Keratinocyte (primary cell): ENCODE data around the gene PCDH9. TPM values are rescaled to one million over a fixed set of nuclear protein-coding genes. Genes with fewer than 3 reads are reported as not detected.

Source experiments
- DNase-seq: peaks from one replicate; pipeline ENCODE4 v3.0.0-alpha.2; 2011; ENCODE audit warnings: low read depth, missing footprints, low spot score
- FAIRE-seq: peaks from 2 replicates; lab custom pipeline; 2011; peaks lifted over from hg19 to GRCh38; lab: Jason Lieb, UNC
- H2AFZ ChIP-seq: 2 replicates; pipeline ENCODE4 v1.6.0; 2012; ENCODE audit warnings: low read length, control low read depth, inconsistent platforms; ENCODE audit not compliant: control insufficient read depth
- H3K27ac ChIP-seq: 2 replicates; pipeline ENCODE4 v1.5.1; 2011; ENCODE audit warnings: low read length; ENCODE audit not compliant: control insufficient read depth, insufficient read depth
- H3K27me3 ChIP-seq: 3 replicates; pipeline ENCODE4 v1.6.0; 2011; ENCODE audit warnings: low read length; ENCODE audit not compliant: control insufficient read depth, insufficient read depth; ENCODE audit errors: extremely low read depth
- H3K36me3 ChIP-seq, 2 experiments: 2 replicates in 1 of 2; 3 replicates in 1 of 2; pipeline ENCODE4 v1.5.1; 2011; ENCODE audit warnings: low read length in 2 of 2, mild to moderate bottlenecking in 1 of 2; ENCODE audit not compliant: control insufficient read depth in 2 of 2, insufficient read depth in 2 of 2; ENCODE audit errors: extremely low read depth in 1 of 2
- H3K4me1 ChIP-seq: 3 replicates; pipeline ENCODE4 v1.5.1; 2011; ENCODE audit warnings: low read length; ENCODE audit not compliant: control insufficient read depth, insufficient read depth; ENCODE audit errors: extremely low read depth
- H3K4me2 ChIP-seq: 3 replicates; pipeline ENCODE4 v1.6.0; 2011; ENCODE audit warnings: low read depth, low read length; ENCODE audit not compliant: control insufficient read depth, insufficient read depth; ENCODE audit errors: extremely low read depth
- H3K4me3 ChIP-seq, 3 experiments: fragments of 200-600 bp in 1 of 3; sonication (generic) in 1 of 3; 2 replicates in 2 of 3; 3 replicates in 1 of 3; pipeline ENCODE4 v1.5.1; 2011 to 2016; ENCODE audit warnings: low read length in 3 of 3, mild to moderate bottlenecking in 3 of 3, control low read depth in 2 of 3, inconsistent platforms in 1 of 3, low read depth in 1 of 3, mixed read lengths in 1 of 3, mixed run types in 1 of 3, moderate library complexity in 1 of 3; ENCODE audit not compliant: control insufficient read depth in 2 of 3, insufficient read depth in 2 of 3; ENCODE audit errors: extremely low read depth in 1 of 3
- H3K79me2 ChIP-seq: 2 replicates; pipeline ENCODE4 v1.6.0; 2012; ENCODE audit warnings: low read length; ENCODE audit not compliant: control insufficient read depth, insufficient read depth
- H3K9ac ChIP-seq: 3 replicates; pipeline ENCODE4 v1.6.0; 2011; ENCODE audit warnings: low read length; ENCODE audit not compliant: control insufficient read depth, insufficient read depth; ENCODE audit errors: extremely low read depth
- H3K9me1 ChIP-seq: 3 replicates; pipeline ENCODE4 v1.6.0; 2011; ENCODE audit warnings: low read length; ENCODE audit not compliant: control insufficient read depth, insufficient read depth; ENCODE audit errors: extremely low read depth
- H3K9me3 ChIP-seq: 2 replicates; pipeline ENCODE4 v1.5.1; 2012; ENCODE audit warnings: low read depth, low read length; ENCODE audit not compliant: control insufficient read depth
- H4K20me1 ChIP-seq: 3 replicates; pipeline ENCODE4 v1.6.0; 2011; ENCODE audit warnings: low read length; ENCODE audit not compliant: control insufficient read depth, insufficient read depth; ENCODE audit errors: extremely low read depth
- CTCF ChIP-seq, 3 experiments: IDR thresholded peaks in 1 of 3; conservative IDR thresholded peaks in 1 of 3; optimal IDR thresholded peaks in 1 of 3; 2 replicates in 2 of 3; 3 replicates in 1 of 3; pipeline versions ENCODE3 to v1.5.1; 2011; ENCODE audit warnings: low read length in 3 of 3, mild to moderate bottlenecking in 3 of 3, moderate library complexity in 2 of 3, control low read depth in 1 of 3, inconsistent platforms in 1 of 3; ENCODE audit not compliant: insufficient read depth in 2 of 3; ENCODE audit errors: extremely low read depth in 1 of 3
- EZH2 ChIP-seq: IDR thresholded peaks from one replicate; pipeline ENCODE4 v1.6.1; 2012; ENCODE audit warnings: inconsistent platforms, mild to moderate bottlenecking, low read length, moderate library complexity
- dilution Hi-C: fragments of 300-500 bp; cut with MboI; formaldehyde crosslinking; loops from one replicate; pipeline ENCODE4 v1.7.0; 2020; ENCODE audit warnings: low sequenced_read_pairs; ENCODE audit not compliant: extremely low pct_ligation_motif_present
- polyA plus RNA-seq, 5 experiments: library from polyadenylated mRNA; depleted of rRNA in 3 of 5; stranded (reverse) in 3 of 5; stranded (forward) in 1 of 5; unstranded in 1 of 5; fragments of >200 nt; gene quantifications; 1 replicate in 1 of 5; 2 replicates in 3 of 5; 3 replicates in 1 of 5; pipeline versions ENCODE4 v1.2.1 to v1.2.3, GENCODE V29; 2011 to 2012; ENCODE audit warnings: missing spikeins in 2 of 5, low read depth in 1 of 5, low replicate concordance in 1 of 5

Gene PCDH9
- polyA plus RNA-seq, 1 donor (not counting 4 experiments of a cell fraction or from before 2014, with no cell fraction given) = 0.21 TPM

- H3K4me2 ChIP-seq = no peak overlapping the region
- no peak overlapping the region for H3K4me3 ChIP-seq
- no peaks in the 10 kb centered on the region for H3K9me3 ChIP-seq
- H3K9ac ChIP-seq = no peak overlapping the region
- TF ChIP-seq CTCF (optimal IDR thresholded peaks at IDR 0.05 in 1 of 3, IDR thresholded peaks at IDR 0.05 in 1 of 3, conservative IDR thresholded peaks at IDR 0.05 in 1 of 3; ENCODE audit: extremely low read depth in 1 of 3, insufficient read depth in 2 of 3, low read length in 3 of 3) = no peak
- TF ChIP-seq EZH2 = no peak
- no peak overlapping the region for H3K27ac ChIP-seq
- H3K27me3 ChIP-seq = no peaks in the 10 kb centered on the region
- no peaks in the 10 kb centered on the region for H4K20me1 ChIP-seq
- H3K4me1 ChIP-seq = no peaks in the 10 kb centered on the region
- FAIRE-seq = no peak
- H3K36me3 ChIP-seq = no peaks in the 10 kb centered on the region
- DNase-seq = no peak
- H2AFZ ChIP-seq = no peak overlapping the region
- no peaks in the 10 kb centered on the region for H3K79me2 ChIP-seq
- dilution Hi-C loops = no loop called here
- no peaks in the 10 kb centered on the region for H3K9me1 ChIP-seq
These were observed 860.5 kb downstream of the PCDH9 start for GRCh38 chr13:66369666-66370065.

DNA sequence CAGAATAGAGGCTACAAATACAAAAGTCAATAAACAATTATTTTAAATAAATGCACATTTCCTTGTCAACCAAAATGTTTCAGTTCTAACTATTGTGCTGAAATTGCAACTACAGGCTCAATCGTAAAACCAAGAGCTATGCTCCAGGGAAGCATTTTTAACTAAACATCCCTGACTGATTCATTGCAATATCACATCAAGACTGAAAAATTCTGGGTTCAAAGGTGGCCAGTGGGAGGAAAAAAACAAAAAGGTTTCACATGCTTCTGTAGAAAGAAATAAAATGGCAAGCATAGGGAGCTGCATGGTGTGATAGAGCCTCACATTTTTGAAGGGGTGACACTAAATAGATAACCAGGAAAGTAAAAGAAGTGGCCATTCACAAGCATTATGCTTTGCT, 862.8 kb downstream of the PCDH9 start:
- Histone ChIP-seq H3K79me2 (no peaks in the 10 kb centered on the region), H3K9ac (no peak overlapping the region), H3K4me3 (no peak overlapping the region), H3K9me1 (no peaks in the 10 kb centered on the region), H3K4me2 (no peak overlapping the region), H4K20me1 (no peaks in the 10 kb centered on the region), H3K27ac (no peak overlapping the region), H3K9me3 (no peaks in the 10 kb centered on the region), H3K4me1 (no peaks in the 10 kb centered on the region), H3K36me3 (no peaks in the 10 kb centered on the region), H2AFZ (no peak overlapping the region), H3K27me3 (no peaks in the 10 kb centered on the region)
- TF ChIP-seq EZH2 (no peak), CTCF (optimal IDR thresholded peaks at IDR 0.05 in 1 of 3, IDR thresholded peaks at IDR 0.05 in 1 of 3, conservative IDR thresholded peaks at IDR 0.05 in 1 of 3; ENCODE audit: extremely low read depth in 1 of 3, insufficient read depth in 2 of 3, low read length in 3 of 3) (no peak)
- no peak for DNase-seq
- dilution Hi-C loops = no loop called here
- FAIRE-seq = no peak
